GM12801 (cell line): Measurements from ENCODE around the gene C20orf173.

Experiments
- CTCF ChIP-seq: IDR thresholded peaks from one replicate; pipeline ENCODE4 v1.5.1; 2011; ENCODE audit warnings: control low read depth; ENCODE audit not compliant: insufficient read length; ENCODE audit errors: extremely low read depth

The C20orf173 gene

GRCh38 chr20:35511814-35512420 lies 17.5 kb downstream of the C20orf173 start:
- no peak for TF ChIP-seq CTCF

GRCh38 chr20:35510951-35511735 lies 18.3 kb downstream of the C20orf173 start:
- TF ChIP-seq CTCF = no peak

DNA sequence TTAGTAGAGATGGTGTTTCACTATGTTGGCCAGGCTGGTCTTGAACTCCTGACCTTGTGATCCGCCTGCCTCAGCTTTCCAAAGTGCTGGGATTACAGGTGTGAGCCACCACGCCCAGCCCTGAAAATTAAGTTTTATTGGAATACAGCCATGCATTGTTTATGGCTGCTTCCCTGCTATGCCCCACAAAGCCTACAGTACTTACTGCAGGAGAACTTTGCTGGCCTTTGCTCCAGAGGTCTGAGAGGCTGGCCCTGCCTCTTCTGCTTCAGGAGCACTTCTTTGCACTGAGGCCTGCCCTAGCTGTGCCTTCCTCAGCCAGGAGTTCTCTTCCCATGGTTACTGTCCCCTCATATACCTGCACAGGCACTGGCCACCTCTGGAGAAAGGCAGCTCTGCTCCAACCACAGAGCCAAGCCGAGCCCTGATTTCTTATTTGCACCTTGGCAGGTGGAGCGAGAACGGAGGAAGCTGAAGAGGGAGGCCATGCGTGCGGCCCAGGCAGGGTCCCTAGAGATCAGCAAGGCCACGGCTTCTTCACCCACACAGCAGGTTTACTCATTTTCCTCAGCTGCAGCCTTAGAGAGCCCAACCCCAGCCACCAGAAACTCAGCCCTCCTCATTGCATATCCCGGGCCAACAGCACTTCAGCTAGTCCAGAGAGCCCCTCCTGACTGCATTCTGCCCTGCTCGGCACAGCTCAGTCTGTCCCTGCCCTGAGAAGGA lies 20.8 kb downstream of the C20orf173 start:
- TF ChIP-seq CTCF = no peak

DNA sequence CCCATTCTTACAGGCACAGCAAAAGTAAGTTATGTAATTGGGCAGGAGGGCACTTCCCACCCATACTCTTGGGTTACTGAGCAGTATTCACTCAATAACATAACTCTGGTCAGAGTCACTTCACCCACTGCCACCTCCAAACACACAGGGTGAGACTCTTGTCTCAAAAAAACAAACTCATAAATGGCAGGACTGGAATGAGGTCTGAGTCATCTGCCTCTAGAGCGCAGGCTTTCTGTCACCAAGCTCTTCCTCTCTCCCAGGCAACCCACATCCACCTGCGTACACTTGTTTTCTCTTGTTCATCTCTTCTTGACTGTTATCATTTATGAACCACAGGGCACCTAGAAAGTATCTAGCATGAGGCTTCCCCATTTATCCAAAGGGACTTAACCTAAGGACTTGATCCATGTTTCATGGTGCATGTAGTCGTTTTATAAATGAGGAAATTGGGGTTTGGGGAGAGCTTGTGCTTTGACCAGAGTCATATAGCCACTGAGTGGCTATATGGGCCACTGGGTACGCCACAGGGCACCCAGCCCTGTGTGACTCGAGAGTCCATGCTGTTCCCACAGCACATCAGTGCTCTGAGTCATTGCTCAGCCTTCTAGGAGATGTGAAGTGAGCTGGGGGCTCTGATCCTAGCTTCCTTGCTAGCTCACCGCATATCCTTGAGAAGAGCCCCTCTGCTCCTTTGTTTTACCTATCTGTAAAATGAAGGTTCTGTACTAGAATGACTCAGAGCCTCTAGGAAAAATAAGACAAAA lies 22.4 kb downstream of the C20orf173 start:
- no peak for TF ChIP-seq CTCF

GRCh38 chr20:35506179-35506578 lies 23.3 kb downstream of the C20orf173 start:
- TF ChIP-seq CTCF = no peak

DNA sequence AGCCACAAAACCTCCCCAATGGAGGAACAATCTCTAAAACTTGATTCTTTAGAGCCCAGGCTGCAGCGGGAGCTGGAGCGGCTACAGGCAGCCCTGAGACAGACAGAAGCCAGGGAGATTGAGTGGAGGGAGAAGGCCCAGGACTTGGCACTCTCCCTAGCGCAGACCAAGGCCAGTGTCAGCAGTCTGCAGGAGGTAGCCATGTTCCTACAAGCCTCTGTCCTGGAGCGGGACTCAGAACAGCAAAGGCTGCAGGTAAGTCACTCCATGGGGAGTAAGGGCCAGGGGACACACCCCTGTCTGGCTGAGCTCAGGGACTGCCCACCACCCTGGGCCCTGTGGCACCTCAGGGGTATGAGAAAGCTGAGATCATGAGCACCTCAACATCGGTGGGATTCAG lies 24.7 kb downstream of the C20orf173 start:
- no peak for TF ChIP-seq CTCF
